Ishikawa (cell line): ENCODE data around the gene BMF.

ENCODE experiments used
- RAD21 ChIP-seq: IDR thresholded peaks from 2 replicates; pipeline ENCODE4 v1.6.1; 2012; ENCODE audit warnings: low read depth
- TF ChIP-seq, protein P1 (sequence below): IDR thresholded peaks from 2 replicates; pipeline ENCODE4 v1.6.1; 2012; ENCODE audit warnings: low read depth, mild to moderate bottlenecking

- TF ChIP-seq, protein P1, sequence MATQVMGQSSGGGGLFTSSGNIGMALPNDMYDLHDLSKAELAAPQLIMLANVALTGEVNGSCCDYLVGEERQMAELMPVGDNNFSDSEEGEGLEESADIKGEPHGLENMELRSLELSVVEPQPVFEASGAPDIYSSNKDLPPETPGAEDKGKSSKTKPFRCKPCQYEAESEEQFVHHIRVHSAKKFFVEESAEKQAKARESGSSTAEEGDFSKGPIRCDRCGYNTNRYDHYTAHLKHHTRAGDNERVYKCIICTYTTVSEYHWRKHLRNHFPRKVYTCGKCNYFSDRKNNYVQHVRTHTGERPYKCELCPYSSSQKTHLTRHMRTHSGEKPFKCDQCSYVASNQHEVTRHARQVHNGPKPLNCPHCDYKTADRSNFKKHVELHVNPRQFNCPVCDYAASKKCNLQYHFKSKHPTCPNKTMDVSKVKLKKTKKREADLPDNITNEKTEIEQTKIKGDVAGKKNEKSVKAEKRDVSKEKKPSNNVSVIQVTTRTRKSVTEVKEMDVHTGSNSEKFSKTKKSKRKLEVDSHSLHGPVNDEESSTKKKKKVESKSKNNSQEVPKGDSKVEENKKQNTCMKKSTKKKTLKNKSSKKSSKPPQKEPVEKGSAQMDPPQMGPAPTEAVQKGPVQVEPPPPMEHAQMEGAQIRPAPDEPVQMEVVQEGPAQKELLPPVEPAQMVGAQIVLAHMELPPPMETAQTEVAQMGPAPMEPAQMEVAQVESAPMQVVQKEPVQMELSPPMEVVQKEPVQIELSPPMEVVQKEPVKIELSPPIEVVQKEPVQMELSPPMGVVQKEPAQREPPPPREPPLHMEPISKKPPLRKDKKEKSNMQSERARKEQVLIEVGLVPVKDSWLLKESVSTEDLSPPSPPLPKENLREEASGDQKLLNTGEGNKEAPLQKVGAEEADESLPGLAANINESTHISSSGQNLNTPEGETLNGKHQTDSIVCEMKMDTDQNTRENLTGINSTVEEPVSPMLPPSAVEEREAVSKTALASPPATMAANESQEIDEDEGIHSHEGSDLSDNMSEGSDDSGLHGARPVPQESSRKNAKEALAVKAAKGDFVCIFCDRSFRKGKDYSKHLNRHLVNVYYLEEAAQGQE = no peak
- TF ChIP-seq RAD21 = no peak
Observed at GRCh38 chr15:40100947-40101905, 7.5 kb downstream of the BMF start.
